ENCODE results near the gene SLC22A7. TPM values are rescaled to one million over a fixed set of nuclear protein-coding genes. Genes with fewer than 3 reads are reported as not detected.

Gene SLC22A7
- total and polyA plus RNA-seq, 2 of the 8 experiments (the other 6 are each of a cell fraction or from before 2014, with no cell fraction given), result not detected

- no peak overlapping the region for H3K56ac ChIP-seq (replicated peaks; ENCODE audit: insufficient read length, low read depth, low read length)
- DNase-seq (ENCODE audit: low read depth in 1 of 2, low spot score in 2 of 2) (no peak), FAIRE-seq (no peak)
- 96% methylated on average over 2 of the region's 2 CpGs; no CpG with 5 or more reads in 1 of the 2 experiments for WGBS, 2 experiments (ENCODE audit: extremely low coverage in 1 of 2, insufficient coverage in 1 of 2, insufficient read length in 1 of 2, insufficient replicate concordance in 2 of 2, low coverage in 1 of 2, low lambda C conversion rate in 2 of 2, missing lambda C conversion rate in 1 of 2)
- no peak overlapping the region for H2BK20ac ChIP-seq (ENCODE audit: low read length)
- H3K4me1 ChIP-seq (replicated peaks in 1 of 4; ENCODE audit: control insufficient read depth in 3 of 4, insufficient read depth in 4 of 4, low read length in 3 of 4), result peaks cover 0 to 7% (median 6%) of the 10 kb centered on the region in 4 experiments; a peak in 4 of 7 replicates
- H4K8ac ChIP-seq (ENCODE audit: extremely low read depth, insufficient read depth, low read length), result no peak overlapping the region
- ChIA-PET CTCF (ENCODE audit: partially characterized antibody) (interaction anchor here (0.7 to 1.3 kb wide), 2 partner anchors 11 to 44 kb away, joined by 3 read pairs; no protein-coding TSS in a partner anchor), POLR2A (ENCODE audit: partially characterized antibody) (no interaction called here)
- no peaks in the 10 kb centered on the region for H3K79me2 ChIP-seq (ENCODE audit: control insufficient read depth in 1 of 2, insufficient read depth in 2 of 2, low read length in 2 of 2)
- no peaks in the 10 kb centered on the region for H3K79me1 ChIP-seq (ENCODE audit: low read depth, low read length)
- no peak overlapping the region for H3K9ac ChIP-seq (replicated peaks in 1 of 4; ENCODE audit: extremely low read depth in 1 of 4, low read depth in 3 of 4, low read length in 3 of 4)
- H3K23me2 ChIP-seq (ENCODE audit: low read depth, low read length), result peaks cover 12% of the 10 kb centered on the region; the same call in 1 of the 2 replicates
- H2BK120ac ChIP-seq (replicated peaks; ENCODE audit: low read depth, low read length), result no peak overlapping the region
- no peaks in the 10 kb centered on the region; a peak in 1 of 8 replicates for H3K36me3 ChIP-seq (ENCODE audit: control insufficient read depth in 2 of 4, insufficient read depth in 4 of 4, low read length in 3 of 4)
- no peak overlapping the region for H4K91ac ChIP-seq (replicated peaks; ENCODE audit: insufficient read length, low read length)
- no peak overlapping the region for H3K4ac ChIP-seq (replicated peaks; ENCODE audit: insufficient read length, low read depth, low read length)
- H3K4me3 ChIP-seq (ENCODE audit: extremely low read depth in 1 of 4, insufficient read depth in 2 of 4, low read depth in 3 of 4, low read length in 4 of 4), result no peak overlapping the region
- no peak overlapping the region for H2AK5ac ChIP-seq (ENCODE audit: low read depth, low read length)
- H3K27me3 ChIP-seq (replicated peaks in 1 of 4; ENCODE audit: control insufficient read depth in 3 of 4, extremely low read depth in 1 of 4, insufficient read depth in 3 of 4, low read length in 3 of 4), result peaks cover 0 to 2% (median under 1%) of the 10 kb centered on the region in 4 experiments; a peak in 2 of 7 replicates
- H3K9me3 ChIP-seq (ENCODE audit: insufficient read depth in 2 of 2, low read depth in 1 of 2, low read length in 1 of 2), result no peaks in the 10 kb centered on the region
- no peak overlapping the region for H2BK5ac ChIP-seq (ENCODE audit: low read depth, low read length)
- peaks cover 0 to 8% of the 10 kb centered on the region in 2 experiments for H4K20me1 ChIP-seq (replicated peaks in 1 of 2; ENCODE audit: control insufficient read depth in 1 of 2, insufficient read depth in 2 of 2, low read length in 2 of 2)
- H3K18ac ChIP-seq (ENCODE audit: extremely low read depth, low read length), result no peak overlapping the region
- H2BK12ac ChIP-seq (ENCODE audit: low read depth, low read length), result no peak overlapping the region
- no peak overlapping the region for H2AFZ ChIP-seq (ENCODE audit: low read length)
- no peak overlapping the region for H2BK15ac ChIP-seq (ENCODE audit: low read length)
- no peak overlapping the region for H3K27ac ChIP-seq (ENCODE audit: low read depth, low read length)
- TF ChIP-seq USF2 (IDR thresholded peaks at IDR 0.05; ENCODE audit: low read length) (no peak), JUN (IDR thresholded peaks at IDR 0.05; ENCODE audit: low read depth, low read length) (no peak), SIX5 (IDR thresholded peaks at IDR 0.05; ENCODE audit: low read depth, low read length) (no peak), ZNF274 (IDR thresholded peaks at IDR 0.05; ENCODE audit: borderline replicate concordance, extremely low read depth, low read length) (no peak), HDAC6 (IDR thresholded peaks at IDR 0.05; ENCODE audit: low read depth, low read length) (no peak), CREB1 (IDR thresholded peaks at IDR 0.05) (no peak), EGR1 (IDR thresholded peaks at IDR 0.05; ENCODE audit: borderline replicate concordance, low read depth, low read length) (no peak), TBP (IDR thresholded peaks at IDR 0.05; ENCODE audit: low read depth, low read length) (no peak), ASH2L (IDR thresholded peaks at IDR 0.05; ENCODE audit: low read length) (no peak), SUZ12 (IDR thresholded peaks at IDR 0.05; ENCODE audit: low read length) (no peak), POLR2A (IDR thresholded peaks at IDR 0.05; ENCODE audit: control extremely low read depth in 1 of 2, low read depth in 2 of 2, low read length in 2 of 2) (no peak), BRCA1 (IDR thresholded peaks at IDR 0.05; ENCODE audit: low read depth, low read length) (no peak)
- no peak overlapping the region for H3K23ac ChIP-seq (ENCODE audit: insufficient read length)
- no peak overlapping the region for H4K5ac ChIP-seq (ENCODE audit: insufficient read length, low read depth, low read length)
- no peak overlapping the region for H3K4me2 ChIP-seq (ENCODE audit: insufficient read depth in 1 of 2, low read depth in 2 of 2, low read length in 2 of 2)
- no peak overlapping the region for H3K14ac ChIP-seq (ENCODE audit: insufficient read length)
These were observed 6.4 kb upstream of the SLC22A7 start for GRCh38 chr6:43291708-43292107.
